ENCODE results near the gene HMCN1.

The HMCN1 gene

GRCh38 chr1:185972096-185972850, 238.1 kb downstream of the HMCN1 start:
- TF ChIP-seq FOXP2 (optimal IDR thresholded peaks at IDR 0.05; ENCODE audit: borderline replicate concordance, extremely low read depth, extremely low read length, insufficient read depth) (no peak), REST (IDR thresholded peaks at IDR 0.05; ENCODE audit: insufficient read depth in 1 of 2, low read depth in 2 of 2, low read length in 2 of 2) (no peak), POLR2AphosphoS5 (IDR thresholded peaks at IDR 0.05; ENCODE audit: low read depth, low read length) (no peak), TAF1 (IDR thresholded peaks at IDR 0.05; ENCODE audit: borderline replicate concordance, insufficient read depth, low read length) (no peak), SIN3A (IDR thresholded peaks at IDR 0.05; ENCODE audit: borderline replicate concordance, insufficient read depth, low read length) (no peak)

- TF ChIP-seq POLR2AphosphoS5 (IDR thresholded peaks at IDR 0.05; ENCODE audit: low read depth, low read length) = no peak
- no peak for TF ChIP-seq SIN3A (IDR thresholded peaks at IDR 0.05; ENCODE audit: borderline replicate concordance, insufficient read depth, low read length)
- no peak for TF ChIP-seq REST (IDR thresholded peaks at IDR 0.05; ENCODE audit: insufficient read depth in 1 of 2, low read depth in 2 of 2, low read length in 2 of 2)
- no peak for TF ChIP-seq TAF1 (IDR thresholded peaks at IDR 0.05; ENCODE audit: borderline replicate concordance, insufficient read depth, low read length)
- TF ChIP-seq FOXP2 (optimal IDR thresholded peaks at IDR 0.05; ENCODE audit: borderline replicate concordance, extremely low read depth, extremely low read length, insufficient read depth) = no peak
These were observed 239.5 kb downstream of the HMCN1 start for GRCh38 chr1:185973645-185974044.

GRCh38 chr1:185974367-185975170, 240.4 kb downstream of the HMCN1 start:
- TF ChIP-seq SIN3A (IDR thresholded peaks at IDR 0.05; ENCODE audit: borderline replicate concordance, insufficient read depth, low read length) (no peak), FOXP2 (optimal IDR thresholded peaks at IDR 0.05; ENCODE audit: borderline replicate concordance, extremely low read depth, extremely low read length, insufficient read depth) (no peak), REST (IDR thresholded peaks at IDR 0.05; ENCODE audit: insufficient read depth in 1 of 2, low read depth in 2 of 2, low read length in 2 of 2) (no peak), POLR2AphosphoS5 (IDR thresholded peaks at IDR 0.05; ENCODE audit: low read depth, low read length) (no peak), TAF1 (IDR thresholded peaks at IDR 0.05; ENCODE audit: borderline replicate concordance, insufficient read depth, low read length) (no peak)

DNA sequence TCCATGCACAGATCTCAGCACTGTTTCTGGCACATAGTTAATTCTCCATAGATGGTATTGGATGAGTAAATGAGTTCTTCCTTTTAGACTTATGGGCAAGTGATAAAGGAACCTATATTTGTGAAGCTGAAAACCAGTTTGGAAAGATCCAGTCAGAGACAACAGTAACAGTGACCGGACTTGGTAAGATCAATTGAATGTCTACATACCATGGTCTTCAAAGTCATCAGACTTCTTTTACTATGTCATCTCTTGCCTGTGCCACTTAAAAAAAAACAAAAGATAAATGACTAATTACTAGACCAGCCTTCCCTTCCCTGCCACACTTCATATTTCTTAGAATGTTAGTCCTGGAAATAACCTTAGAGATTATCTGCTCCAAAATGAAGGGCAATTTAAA, 246.7 kb downstream of the HMCN1 start:
- no peak for TF ChIP-seq TAF1 (IDR thresholded peaks at IDR 0.05; ENCODE audit: borderline replicate concordance, insufficient read depth, low read length)
- no peak for TF ChIP-seq POLR2AphosphoS5 (IDR thresholded peaks at IDR 0.05; ENCODE audit: low read depth, low read length)
- no peak for TF ChIP-seq SIN3A (IDR thresholded peaks at IDR 0.05; ENCODE audit: borderline replicate concordance, insufficient read depth, low read length)
- no peak for TF ChIP-seq FOXP2 (optimal IDR thresholded peaks at IDR 0.05; ENCODE audit: borderline replicate concordance, extremely low read depth, extremely low read length, insufficient read depth)
- TF ChIP-seq REST (IDR thresholded peaks at IDR 0.05; ENCODE audit: insufficient read depth in 1 of 2, low read depth in 2 of 2, low read length in 2 of 2) = no peak
